DMS114 treated with DMSO at 0.1 percent for 48 hours (cell line): Measurements from ENCODE around the gene PDIA6.
"Not testable (repeated sequence)": the region's sequence is repeated elsewhere in the genome, so short reads cannot be mapped to it uniquely, and the experiment has no call there.

Experiments
- DNase-seq: peaks from one replicate; lab custom pipeline; 2025; ENCODE audit not compliant: unreplicated experiment; lab: John Stamatoyannopoulos, UW

Gene PDIA6

DNA sequence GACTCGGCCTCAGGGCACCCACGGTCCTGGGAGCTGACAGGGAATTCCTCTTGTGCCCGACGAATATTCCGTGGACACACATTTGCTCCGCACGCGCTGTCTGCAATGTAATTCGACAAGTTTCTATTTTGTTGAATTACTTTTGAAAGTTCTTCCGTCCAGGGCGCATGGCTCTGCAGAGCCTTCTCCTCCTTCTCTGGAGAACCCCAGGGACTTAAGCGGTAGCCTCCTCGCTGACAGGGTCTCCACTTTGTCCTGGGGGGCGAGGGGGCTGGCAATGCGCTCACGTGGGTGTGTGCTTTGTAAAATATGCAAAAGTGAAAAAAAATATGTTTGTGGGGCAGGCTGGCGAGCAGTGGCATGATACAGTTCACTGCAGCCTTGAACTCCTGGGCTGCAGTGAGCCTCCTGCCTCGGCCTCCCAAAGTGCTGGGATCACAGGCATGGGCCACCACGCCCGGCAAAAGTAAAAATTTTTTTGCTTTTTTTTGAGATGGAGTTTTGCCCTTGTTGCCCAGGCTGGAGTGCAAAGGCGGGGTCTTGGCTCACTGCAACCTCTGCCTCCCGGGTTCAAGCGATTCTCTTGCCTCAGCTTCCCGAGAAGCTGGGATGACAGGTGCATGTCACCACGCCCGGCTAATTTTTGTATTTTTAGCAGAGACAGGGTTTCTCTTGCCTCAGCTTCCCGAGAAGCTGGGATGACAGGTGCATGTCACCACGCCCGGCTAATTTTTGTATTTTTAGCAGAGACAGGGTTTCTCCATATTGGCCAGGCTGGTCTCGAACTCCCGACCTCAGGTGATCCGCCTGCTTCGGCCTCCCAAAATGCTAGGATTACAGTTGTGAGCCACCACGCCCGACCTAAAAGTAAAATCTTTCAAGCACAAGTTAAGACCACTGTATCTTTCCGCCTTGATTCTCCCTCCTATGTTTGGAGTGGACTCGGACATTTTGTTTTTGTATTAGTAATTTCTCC is 866 bp upstream of the PDIA6 start:
- not testable (repeated sequence) for DNase-seq

DNA sequence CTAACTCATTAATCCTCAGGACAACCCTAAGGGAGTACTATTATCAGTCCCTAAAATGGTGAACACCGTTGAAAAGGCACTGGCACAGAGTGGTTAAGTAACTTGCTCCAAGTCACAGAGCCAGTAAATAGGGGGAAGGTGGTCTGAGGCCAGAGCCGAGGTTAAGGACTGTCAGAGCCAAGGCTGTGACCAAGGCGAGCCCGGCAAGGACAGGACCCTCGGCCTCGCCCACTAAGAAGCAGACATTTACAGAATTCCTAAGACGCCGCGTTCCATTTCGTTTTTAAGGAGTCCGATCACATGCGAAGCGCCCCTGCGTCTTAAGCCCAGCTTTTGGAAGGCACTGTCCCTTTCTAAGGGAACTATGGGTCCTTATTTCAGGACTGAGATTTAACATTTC is 1.1 kb downstream of the PDIA6 start:
- DNase-seq, result no peak

DNA sequence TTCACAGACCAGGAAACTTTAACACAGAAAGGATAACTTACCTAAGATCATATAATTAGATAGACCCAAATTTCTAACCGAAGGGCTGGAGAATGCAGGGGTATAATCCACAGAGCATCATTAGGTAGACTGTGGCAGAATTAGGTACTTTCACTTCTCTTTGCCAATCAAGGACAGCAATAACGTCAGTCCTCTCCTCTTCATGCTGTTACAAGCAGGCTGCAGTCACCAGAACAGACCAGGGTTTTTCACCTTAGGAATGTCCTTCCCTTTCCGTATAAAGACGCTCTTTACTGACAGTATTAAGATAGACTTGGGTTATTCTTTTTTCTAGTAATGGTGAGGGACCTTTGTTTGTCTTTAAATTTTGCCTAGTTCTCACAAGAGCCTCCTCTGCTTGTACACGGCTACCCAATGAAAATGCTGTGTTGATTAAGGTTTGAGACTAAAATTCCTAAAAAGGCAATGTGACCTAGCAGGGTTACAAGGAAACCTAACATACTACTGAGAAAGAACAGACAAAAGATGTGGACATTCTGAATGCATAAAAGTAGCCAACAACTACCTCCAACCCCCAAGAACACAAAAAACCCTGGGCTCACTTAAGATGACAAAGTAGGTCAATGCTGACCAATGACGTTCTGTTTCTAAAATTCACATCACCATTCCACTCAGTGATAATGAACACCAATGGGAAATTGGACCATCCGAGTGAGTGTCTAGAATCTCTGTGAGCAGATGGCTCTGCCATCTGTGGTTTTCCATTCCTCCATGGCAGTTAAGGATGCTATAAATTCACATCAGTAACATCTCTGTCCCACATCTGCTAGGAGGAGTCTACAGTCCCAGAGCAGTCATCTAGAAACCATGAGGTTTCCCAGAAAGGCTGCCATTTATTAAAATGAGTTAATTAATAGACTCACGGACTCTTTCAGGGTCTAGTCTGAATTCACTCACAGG is 2.1 kb downstream of the PDIA6 start:
- no peak for DNase-seq

- DNase-seq, result no peak
These were observed 6.0 kb downstream of the PDIA6 start for GRCh38 chr2:10806543-10806942.

- DNase-seq, result not testable (repeated sequence)
These were observed 6.6 kb downstream of the PDIA6 start for GRCh38 chr2:10805990-10806389.

- DNase-seq, result no peak
These were observed 9.9 kb downstream of the PDIA6 start for GRCh38 chr2:10802657-10803056.

DNA sequence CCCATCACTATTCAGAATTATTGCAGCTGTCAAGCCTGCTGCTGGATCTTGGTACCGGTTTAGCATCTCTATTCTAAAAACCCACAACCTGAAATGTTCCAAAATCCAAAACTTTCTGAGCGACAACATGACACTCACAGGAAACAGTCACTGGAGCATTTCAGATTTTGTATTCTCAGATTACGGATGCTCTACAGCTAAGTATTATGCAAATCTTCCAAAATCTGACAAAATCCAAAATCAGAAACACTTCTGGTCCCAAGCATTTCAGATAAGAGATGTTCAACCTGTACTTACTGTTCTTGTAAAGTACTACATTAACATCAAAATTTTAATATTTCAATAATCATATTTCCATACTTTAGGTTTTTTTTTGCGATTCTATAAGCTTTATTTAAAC is 12.4 kb downstream of the PDIA6 start:
- no peak for DNase-seq

- no peak for DNase-seq
These were observed 13.8 kb downstream of the PDIA6 start for GRCh38 chr2:10798783-10799182.

- DNase-seq, result no peak
These were observed 15.9 kb downstream of the PDIA6 start for GRCh38 chr2:10796703-10797102.

DNA sequence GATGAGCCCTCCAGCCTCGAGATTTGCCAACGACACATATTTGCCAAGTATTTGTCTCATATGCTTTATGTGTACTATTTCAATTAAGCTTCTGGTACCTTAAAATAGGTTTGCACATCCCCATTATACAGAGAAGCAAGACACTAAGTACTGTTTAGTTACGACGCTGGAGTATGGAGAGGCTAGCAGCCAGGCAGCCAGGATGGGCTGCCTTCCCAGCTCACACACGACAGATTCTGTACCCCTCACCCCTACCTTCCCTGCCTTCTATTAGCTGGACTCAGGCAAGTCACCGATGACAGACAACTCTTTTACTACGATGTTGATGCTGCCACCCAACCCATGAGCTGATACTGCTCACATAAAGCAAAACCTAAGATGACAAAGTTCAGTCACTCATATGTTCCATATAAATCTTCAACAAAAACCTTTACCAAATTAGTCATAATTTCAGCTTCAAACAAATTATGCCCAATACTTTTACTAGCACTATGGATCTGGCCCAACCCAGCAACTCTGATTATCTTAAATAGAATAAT is 17.0 kb downstream of the PDIA6 start:
- DNase-seq, result no peak

GRCh38 chr2:10794876-10795275 is 17.7 kb downstream of the PDIA6 start:
- no peak for DNase-seq

- no peak for DNase-seq
These were observed 18.8 kb downstream of the PDIA6 start for GRCh38 chr2:10793816-10794215.

DNA sequence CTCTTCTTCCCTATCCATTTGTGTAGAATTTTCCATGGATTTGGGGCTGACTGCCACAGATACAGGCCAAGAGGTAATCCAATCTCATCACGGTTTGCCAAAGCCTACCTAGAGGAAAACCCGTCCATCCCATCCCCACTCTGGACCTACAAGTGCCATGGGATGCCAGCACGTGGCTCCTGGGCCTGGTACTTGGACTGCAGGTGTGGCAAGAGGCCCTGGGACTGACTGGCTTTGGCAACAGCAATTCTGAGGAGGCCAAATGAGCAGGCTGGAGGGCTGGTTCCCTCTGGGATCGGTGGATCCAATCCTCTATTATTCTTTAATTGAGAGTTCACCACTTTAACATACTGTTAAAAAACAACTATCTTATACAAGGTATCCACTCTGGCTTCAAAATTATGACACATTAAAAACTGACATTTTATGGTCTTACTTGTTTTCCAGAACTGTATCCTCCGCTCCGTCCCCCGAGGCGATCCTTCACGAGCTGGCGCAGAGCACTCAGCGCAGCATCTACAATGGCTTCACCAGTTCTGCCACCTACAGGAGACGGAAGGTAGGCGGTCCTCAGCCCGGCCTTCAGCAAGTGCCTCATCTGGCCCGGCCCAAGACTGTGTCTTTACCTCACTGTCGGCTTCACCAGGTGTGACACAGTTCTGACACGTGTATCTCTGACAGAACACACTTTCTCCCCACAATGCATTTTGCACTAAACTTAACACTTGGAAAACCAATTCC is 19.8 kb downstream of the PDIA6 start:
- no peak for DNase-seq

DNA sequence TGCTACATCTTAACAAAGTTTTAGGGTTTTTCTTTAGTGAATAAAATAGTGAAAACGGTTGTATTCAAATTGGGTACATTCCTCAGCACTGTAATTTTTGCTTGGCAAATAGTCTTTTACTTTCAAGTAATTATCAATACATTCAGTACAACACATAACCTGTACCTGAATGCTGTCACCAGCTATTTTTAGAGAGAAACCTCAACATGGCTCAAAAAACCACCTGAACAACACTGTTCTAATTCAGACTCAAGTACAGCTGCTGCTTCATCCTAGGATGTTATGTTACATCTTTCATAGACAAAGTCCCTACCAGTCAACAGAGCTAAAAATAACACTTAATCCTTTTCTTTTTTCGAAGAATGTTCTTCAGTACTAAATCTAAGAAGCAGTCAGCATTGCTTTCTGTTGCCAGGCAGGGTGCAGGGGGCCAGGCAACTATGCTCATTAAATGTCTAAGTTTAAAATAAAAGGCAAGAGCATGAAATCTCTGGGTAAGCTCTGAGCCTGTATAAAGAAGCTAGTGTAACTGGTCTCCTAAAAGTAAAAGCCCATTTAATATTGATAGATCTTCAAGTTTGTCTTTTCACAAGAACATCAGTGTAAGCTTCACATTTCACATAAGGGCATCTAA is 20.5 kb downstream of the PDIA6 start:
- no peak for DNase-seq

DNA sequence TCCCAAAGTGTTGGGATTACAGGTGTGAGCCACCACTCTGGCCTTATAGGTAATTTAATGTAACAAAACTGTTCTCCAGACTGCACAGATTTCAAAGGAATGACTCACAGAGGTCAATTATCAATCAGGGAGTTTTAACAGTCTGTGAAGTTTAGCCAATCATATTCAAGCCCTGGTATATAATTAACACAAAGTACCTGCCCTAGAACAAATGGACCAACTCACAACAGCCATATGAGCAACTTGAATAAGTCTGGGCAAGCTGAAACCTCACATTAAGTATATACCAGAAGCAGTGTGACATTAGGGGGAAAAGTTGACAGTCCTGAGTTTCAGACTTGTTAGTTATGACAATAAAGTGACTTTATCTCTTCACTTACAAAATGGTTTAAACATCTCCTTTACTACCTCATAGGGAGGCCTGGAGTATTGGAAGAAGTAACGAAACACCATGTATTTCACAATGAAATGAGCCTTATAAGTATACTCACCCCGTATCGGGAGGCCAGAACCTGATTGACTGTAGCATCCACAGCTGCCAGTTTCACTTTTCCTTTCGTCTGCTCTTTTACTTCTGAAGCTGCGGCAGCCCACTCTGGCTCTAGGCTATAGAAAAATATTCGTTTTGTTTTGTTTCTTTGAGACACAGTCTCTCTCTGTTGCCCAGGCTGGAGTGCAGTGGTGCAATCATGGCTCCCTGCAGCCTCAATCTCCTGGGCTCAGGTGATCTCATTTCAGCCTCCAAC is 22.2 kb downstream of the PDIA6 start:
- DNase-seq, result no peak

DNA sequence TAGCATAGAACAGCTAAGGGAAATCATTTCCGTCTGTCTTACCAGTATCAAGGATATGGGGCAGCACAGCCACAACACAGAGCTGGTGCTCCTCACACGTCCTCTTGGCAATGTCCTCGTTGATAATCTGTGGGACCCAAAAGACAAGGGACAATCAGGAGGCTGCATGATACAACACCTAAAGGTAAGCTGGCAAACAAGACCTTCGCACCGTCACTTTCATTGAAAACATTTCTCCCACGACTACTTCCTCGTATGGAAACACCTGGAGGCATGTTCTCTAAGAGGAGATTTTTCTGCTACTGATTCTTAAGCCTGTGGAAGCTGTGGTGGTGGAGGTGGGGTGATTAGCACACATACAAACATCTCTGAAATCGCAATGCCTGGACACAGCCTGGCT is 23.7 kb downstream of the PDIA6 start:
- no peak for DNase-seq

DNA sequence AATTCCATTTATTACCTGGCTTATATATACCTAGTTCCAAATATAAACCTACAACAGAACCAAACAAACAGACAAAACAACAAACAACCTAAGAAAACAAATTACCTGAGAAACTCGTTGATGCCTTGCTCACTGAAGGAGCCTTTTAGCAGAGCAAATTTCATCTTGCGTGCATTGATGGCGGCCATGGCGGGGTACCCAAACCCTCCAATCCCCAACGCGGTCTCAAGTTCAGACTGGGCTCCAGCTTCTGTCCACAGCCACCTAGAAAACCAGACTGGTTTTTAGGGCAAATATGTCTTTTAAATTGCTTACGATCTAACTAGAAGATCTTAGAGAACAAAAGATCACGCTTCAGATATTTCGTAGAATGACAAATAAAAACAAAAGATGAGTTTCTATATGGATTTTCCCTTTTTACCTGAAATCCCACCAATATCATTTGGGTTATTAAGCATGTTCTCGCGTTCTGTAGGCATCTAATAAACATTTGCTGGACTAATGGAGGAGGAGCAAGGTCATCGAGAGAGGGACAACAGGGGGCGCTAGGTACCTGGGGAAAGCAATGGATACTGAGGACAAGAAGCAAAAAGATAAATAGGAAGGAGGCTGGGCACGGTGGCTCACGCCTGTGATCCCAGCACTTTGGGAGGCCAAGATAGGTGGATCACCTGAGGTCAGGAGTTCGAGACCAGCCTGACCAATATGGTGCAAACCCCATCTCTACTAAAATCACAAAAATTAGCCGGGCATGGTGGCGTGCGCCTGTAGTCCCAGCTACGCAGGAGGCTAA is 25.2 kb downstream of the PDIA6 start:
- peak; percentile 7 for DNase-seq

GRCh38 chr2:10786240-10786982 is 26.2 kb downstream of the PDIA6 start:
- DNase-seq, result no peak
